Transverse colon (tissue), 4 donors: ENCODE measurements around the gene VWF.

ENCODE experiments used
- CTCF ChIP-seq, 5 experiments: fragments of 200-600 bp in 3 of 5; fragments of 450-650 bp in 2 of 5; sonication (generic) in 3 of 5; IDR thresholded peaks; 1 replicate in 2 of 5; 2 replicates in 3 of 5; pipeline ENCODE4 v1.5.1; 2016 to 2017; ENCODE audit warnings: antibody characterized with exemption in 5 of 5, inconsistent platforms in 3 of 5, mild to moderate bottlenecking in 2 of 5, moderate library complexity in 1 of 5
- EP300 ChIP-seq: sonication (generic); formaldehyde crosslinking; IDR thresholded peaks from one replicate; pipeline ENCODE4 v1.6.1; 2017; ENCODE audit warnings: antibody characterized with exemption, low read depth
- POLR2AphosphoS5 ChIP-seq, 3 donors: sonication (generic); formaldehyde crosslinking; IDR thresholded peaks; one replicate each; pipeline ENCODE4 v1.6.1; 2016; ENCODE audit warnings: antibody characterized with exemption in 3 of 3

GRCh38 chr12:5907807-5908206, 216.7 kb downstream of the VWF start:
- no peak for TF ChIP-seq CTCF (IDR thresholded peaks at IDR 0.05)
- no peak for TF ChIP-seq EP300
- TF ChIP-seq POLR2AphosphoS5 (IDR thresholded peaks at IDR 0.05): no peak
